OCI-LY1 (cell line): ENCODE results near the gene BAG3.

Experiments
- CTCF ChIP-seq: fragments of 200-600 bp; sonication (generic), shearing (Covaris generic); IDR thresholded peaks from 2 replicates; pipeline ENCODE4 v1.5.1; 2017; ENCODE audit warnings: mild to moderate bottlenecking, antibody characterized with exemption, low read length, moderate library complexity, mixed read lengths
- EZH2 ChIP-seq: fragments of 200-600 bp; sonication (generic), shearing (Covaris generic); IDR thresholded peaks from 2 replicates; pipeline ENCODE4 v1.8.0; 2017; ENCODE audit warnings: borderline replicate concordance, mixed run types, mild to moderate bottlenecking, antibody characterized with exemption, low read length, moderate library complexity, mixed read lengths

GRCh38 chr10:119633538-119634218, 17.5 kb upstream of the BAG3 start:
- no peak for TF ChIP-seq CTCF
- no peak for TF ChIP-seq EZH2
